ENCODE measurements around the gene HSD17B14. TPM values are rescaled to one million over a fixed set of nuclear protein-coding genes. Genes with fewer than 3 reads are reported as not detected.

Gene HSD17B14
- total and polyA plus RNA-seq, 2 of the 13 experiments (the other 11 are each of a cell fraction or from before 2014, with no cell fraction given) = 0.58 to 1.2 TPM

DNA sequence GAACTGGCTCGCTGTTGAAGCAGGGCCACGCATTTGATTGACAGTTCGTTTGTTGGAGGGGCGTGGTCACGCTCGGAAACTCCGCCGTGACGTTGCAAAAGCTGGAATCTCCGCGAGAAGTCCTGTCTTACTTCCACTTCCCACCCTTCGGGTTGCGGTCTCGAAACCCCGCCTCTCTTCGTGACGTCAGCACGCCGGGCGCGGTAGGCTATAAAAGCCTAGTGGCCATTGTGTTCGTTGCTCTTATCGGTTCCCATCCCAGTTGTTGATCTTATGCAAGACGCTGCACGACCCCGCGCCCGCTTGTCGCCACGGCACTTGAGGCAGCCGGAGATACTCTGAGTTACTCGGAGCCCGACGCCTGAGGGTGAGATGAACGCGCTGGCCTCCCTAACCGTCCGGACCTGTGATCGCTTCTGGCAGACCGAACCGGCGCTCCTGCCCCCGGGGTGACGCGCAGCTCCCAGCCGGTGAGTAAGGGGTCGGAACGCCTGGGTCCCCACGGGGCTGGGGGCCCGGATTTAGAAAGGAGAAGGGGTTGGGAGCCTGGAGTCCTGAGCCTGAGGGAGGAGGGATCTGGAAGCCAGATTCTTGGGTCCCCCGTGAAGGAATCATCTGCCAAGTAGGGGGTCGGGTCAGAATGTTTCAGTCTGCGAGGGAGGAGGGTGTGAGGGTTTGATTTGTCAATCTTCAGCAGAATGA lies 36.0 kb upstream of the HSD17B14 start, which contains the start of gene PPP1R15A (continued):
- TF ChIP-seq, protein P1, sequence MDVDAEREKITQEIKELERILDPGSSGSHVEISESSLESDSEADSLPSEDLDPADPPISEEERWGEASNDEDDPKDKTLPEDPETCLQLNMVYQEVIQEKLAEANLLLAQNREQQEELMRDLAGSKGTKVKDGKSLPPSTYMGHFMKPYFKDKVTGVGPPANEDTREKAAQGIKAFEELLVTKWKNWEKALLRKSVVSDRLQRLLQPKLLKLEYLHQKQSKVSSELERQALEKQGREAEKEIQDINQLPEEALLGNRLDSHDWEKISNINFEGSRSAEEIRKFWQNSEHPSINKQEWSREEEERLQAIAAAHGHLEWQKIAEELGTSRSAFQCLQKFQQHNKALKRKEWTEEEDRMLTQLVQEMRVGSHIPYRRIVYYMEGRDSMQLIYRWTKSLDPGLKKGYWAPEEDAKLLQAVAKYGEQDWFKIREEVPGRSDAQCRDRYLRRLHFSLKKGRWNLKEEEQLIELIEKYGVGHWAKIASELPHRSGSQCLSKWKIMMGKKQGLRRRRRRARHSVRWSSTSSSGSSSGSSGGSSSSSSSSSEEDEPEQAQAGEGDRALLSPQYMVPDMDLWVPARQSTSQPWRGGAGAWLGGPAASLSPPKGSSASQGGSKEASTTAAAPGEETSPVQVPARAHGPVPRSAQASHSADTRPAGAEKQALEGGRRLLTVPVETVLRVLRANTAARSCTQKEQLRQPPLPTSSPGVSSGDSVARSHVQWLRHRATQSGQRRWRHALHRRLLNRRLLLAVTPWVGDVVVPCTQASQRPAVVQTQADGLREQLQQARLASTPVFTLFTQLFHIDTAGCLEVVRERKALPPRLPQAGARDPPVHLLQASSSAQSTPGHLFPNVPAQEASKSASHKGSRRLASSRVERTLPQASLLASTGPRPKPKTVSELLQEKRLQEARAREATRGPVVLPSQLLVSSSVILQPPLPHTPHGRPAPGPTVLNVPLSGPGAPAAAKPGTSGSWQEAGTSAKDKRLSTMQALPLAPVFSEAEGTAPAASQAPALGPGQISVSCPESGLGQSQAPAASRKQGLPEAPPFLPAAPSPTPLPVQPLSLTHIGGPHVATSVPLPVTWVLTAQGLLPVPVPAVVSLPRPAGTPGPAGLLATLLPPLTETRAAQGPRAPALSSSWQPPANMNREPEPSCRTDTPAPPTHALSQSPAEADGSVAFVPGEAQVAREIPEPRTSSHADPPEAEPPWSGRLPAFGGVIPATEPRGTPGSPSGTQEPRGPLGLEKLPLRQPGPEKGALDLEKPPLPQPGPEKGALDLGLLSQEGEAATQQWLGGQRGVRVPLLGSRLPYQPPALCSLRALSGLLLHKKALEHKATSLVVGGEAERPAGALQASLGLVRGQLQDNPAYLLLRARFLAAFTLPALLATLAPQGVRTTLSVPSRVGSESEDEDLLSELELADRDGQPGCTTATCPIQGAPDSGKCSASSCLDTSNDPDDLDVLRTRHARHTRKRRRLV (CRISPR knock-in tag; IDR thresholded peaks at IDR 0.05) = no peak
- TF ChIP-seq SOX6 (IDR thresholded peaks at IDR 0.05) (no peak), SOX6 (CRISPR knock-in tag; IDR thresholded peaks at IDR 0.05) (peak; percentile 55; the same call in 1 of the 2 replicates), ZNF674 (CRISPR knock-in tag; IDR thresholded peaks at IDR 0.05; ENCODE audit: low read depth) (no peak), GTF2F1 (IDR thresholded peaks at IDR 0.05; ENCODE audit: low read length) (no peak), ZNF446 (CRISPR knock-in tag; IDR thresholded peaks at IDR 0.05) (no peak; the same call in 1 of the 2 replicates), KAT8 (CRISPR knock-in tag; IDR thresholded peaks at IDR 0.05) (peak; percentile 75), MAFF (IDR thresholded peaks at IDR 0.05; ENCODE audit: low read depth, low read length) (peak; percentile 31; the same call in 1 of the 2 replicates), ATF7-NPFF (CRISPR knock-in tag; IDR thresholded peaks at IDR 0.05; ENCODE audit: low read depth) (peak; percentile 83), ADNP (CRISPR knock-in tag; IDR thresholded peaks at IDR 0.05) (no peak), NCOR1 (IDR thresholded peaks at IDR 0.05; ENCODE audit: borderline replicate concordance, low read length) (peak; percentile 68), U2AF2 (IDR thresholded peaks at IDR 0.05; ENCODE audit: low read depth, low read length) (no peak), ZNF124 (CRISPR knock-in tag; IDR thresholded peaks at IDR 0.05) (peak; percentile 62; the same call in 1 of the 2 replicates), CCAR2 (optimal IDR thresholded peaks at IDR 0.05; ENCODE audit: low read depth, low read length) (no peak), ZNF567 (CRISPR knock-in tag; IDR thresholded peaks at IDR 0.05; ENCODE audit: borderline replicate concordance) (peak; percentile 73; the same call in 1 of the 2 replicates), NCOA5 (CRISPR knock-in tag; IDR thresholded peaks at IDR 0.05) (no peak), ZNF460 (CRISPR knock-in tag; IDR thresholded peaks at IDR 0.05; ENCODE audit: borderline replicate concordance) (no peak)
- TF ChIP-seq, protein P2, sequence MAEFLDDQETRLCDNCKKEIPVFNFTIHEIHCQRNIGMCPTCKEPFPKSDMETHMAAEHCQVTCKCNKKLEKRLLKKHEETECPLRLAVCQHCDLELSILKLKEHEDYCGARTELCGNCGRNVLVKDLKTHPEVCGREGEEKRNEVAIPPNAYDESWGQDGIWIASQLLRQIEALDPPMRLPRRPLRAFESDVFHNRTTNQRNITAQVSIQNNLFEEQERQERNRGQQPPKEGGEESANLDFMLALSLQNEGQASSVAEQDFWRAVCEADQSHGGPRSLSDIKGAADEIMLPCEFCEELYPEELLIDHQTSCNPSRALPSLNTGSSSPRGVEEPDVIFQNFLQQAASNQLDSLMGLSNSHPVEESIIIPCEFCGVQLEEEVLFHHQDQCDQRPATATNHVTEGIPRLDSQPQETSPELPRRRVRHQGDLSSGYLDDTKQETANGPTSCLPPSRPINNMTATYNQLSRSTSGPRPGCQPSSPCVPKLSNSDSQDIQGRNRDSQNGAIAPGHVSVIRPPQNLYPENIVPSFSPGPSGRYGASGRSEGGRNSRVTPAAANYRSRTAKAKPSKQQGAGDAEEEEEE (CRISPR knock-in tag; IDR thresholded peaks at IDR 0.05; ENCODE audit: borderline replicate concordance) = no peak; the same call in 1 of the 2 replicates
- TF ChIP-seq, protein P3, sequence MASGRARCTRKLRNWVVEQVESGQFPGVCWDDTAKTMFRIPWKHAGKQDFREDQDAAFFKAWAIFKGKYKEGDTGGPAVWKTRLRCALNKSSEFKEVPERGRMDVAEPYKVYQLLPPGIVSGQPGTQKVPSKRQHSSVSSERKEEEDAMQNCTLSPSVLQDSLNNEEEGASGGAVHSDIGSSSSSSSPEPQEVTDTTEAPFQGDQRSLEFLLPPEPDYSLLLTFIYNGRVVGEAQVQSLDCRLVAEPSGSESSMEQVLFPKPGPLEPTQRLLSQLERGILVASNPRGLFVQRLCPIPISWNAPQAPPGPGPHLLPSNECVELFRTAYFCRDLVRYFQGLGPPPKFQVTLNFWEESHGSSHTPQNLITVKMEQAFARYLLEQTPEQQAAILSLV (CRISPR knock-in tag; IDR thresholded peaks at IDR 0.05; ENCODE audit: borderline replicate concordance) = no peak; the same call in 1 of the 2 replicates
- TF ChIP-seq, protein P4, sequence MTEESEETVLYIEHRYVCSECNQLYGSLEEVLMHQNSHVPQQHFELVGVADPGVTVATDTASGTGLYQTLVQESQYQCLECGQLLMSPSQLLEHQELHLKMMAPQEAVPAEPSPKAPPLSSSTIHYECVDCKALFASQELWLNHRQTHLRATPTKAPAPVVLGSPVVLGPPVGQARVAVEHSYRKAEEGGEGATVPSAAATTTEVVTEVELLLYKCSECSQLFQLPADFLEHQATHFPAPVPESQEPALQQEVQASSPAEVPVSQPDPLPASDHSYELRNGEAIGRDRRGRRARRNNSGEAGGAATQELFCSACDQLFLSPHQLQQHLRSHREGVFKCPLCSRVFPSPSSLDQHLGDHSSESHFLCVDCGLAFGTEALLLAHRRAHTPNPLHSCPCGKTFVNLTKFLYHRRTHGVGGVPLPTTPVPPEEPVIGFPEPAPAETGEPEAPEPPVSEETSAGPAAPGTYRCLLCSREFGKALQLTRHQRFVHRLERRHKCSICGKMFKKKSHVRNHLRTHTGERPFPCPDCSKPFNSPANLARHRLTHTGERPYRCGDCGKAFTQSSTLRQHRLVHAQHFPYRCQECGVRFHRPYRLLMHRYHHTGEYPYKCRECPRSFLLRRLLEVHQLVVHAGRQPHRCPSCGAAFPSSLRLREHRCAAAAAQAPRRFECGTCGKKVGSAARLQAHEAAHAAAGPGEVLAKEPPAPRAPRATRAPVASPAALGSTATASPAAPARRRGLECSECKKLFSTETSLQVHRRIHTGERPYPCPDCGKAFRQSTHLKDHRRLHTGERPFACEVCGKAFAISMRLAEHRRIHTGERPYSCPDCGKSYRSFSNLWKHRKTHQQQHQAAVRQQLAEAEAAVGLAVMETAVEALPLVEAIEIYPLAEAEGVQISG (CRISPR knock-in tag; IDR thresholded peaks at IDR 0.05) = peak; percentile 71

Measured in HepG2 (cell line).